Measurements from ENCODE around the gene PRTN3.

- TF ChIP-seq CTCF (IDR thresholded peaks at IDR 0.05) (no peak), POLR2A (IDR thresholded peaks at IDR 0.05) (no peak)
These were observed 10.2 kb downstream of the PRTN3 start for GRCh38 chr19:850979-851335.
